K562 (cell line): ENCODE data around the gene IARS2. TPM values are rescaled to one million over a fixed set of nuclear protein-coding genes. Genes with fewer than 3 reads are reported as not detected.

Experiments used
- BHLHE40 ChIP-seq: IDR thresholded peaks from 2 replicates; pipeline ENCODE4 v1.6.1; 2011; ENCODE audit warnings: low read length, improper control_type of control experiment
- BRCA1 ChIP-seq, 2 experiments: fragments of 450-650 bp in 1 of 2; sonication (generic) in 1 of 2; formaldehyde crosslinking in 1 of 2; IDR thresholded peaks; 2 replicates each; pipeline versions ENCODE4 v1.5.0 to v1.6.1; 2017 to 2020; ENCODE audit warnings: mild to moderate bottlenecking in 1 of 2, missing genetic modification reagents in 1 of 2
- CTBP1 ChIP-seq: fragments of 450-650 bp; IDR thresholded peaks from 2 replicates; pipeline ENCODE4 v1.6.1; 2016; ENCODE audit warnings: borderline replicate concordance
- EGR1 ChIP-seq: fragments of 450-650 bp; conservative IDR thresholded peaks from 2 replicates; pipeline ENCODE4 v1.6.1; 2017; ENCODE audit warnings: mild to moderate bottlenecking
- EHMT2 ChIP-seq: fragments of 450-650 bp; IDR thresholded peaks from 2 replicates; pipeline ENCODE4 v1.6.1; 2018; ENCODE audit warnings: antibody characterized with exemption
- FOXK1 ChIP-seq: sonication (generic); formaldehyde crosslinking; IDR thresholded peaks from 2 replicates; pipeline ENCODE4 v1.8.0; 2022; ENCODE audit warnings: missing genetic modification reagents, mild to moderate bottlenecking, borderline replicate concordance
- GATA2 ChIP-seq: sonication (generic); formaldehyde crosslinking; IDR thresholded peaks from 2 replicates; pipeline ENCODE4 v1.4.0; 2020; ENCODE audit warnings: mild to moderate bottlenecking, missing genetic modification reagents
- KDM5B ChIP-seq: fragments of 200-600 bp; sonication (generic); IDR thresholded peaks from 2 replicates; pipeline ENCODE4 v1.6.1; 2012; ENCODE audit warnings: low read depth, mild to moderate bottlenecking, moderate library complexity, low read length, control low read depth, inconsistent platforms; ENCODE audit not compliant: insufficient replicate concordance
- L3MBTL2 ChIP-seq: fragments of 450-650 bp; IDR thresholded peaks from 2 replicates; pipeline ENCODE4 v1.6.1; 2016; ENCODE audit warnings: mild to moderate bottlenecking, moderate library complexity
- NCOA4 ChIP-seq: fragments of 450-650 bp; IDR thresholded peaks from 2 replicates; pipeline ENCODE4 v1.6.1; 2018; ENCODE audit warnings: mild to moderate bottlenecking; ENCODE audit not compliant: partially characterized antibody
- NR2C2 ChIP-seq, 2 experiments: fragments of 200-800 bp in 1 of 2; sonication (Bioruptor generic) in 1 of 2; sonication (generic) in 1 of 2; formaldehyde crosslinking in 1 of 2; IDR thresholded peaks; 2 replicates each; pipeline versions ENCODE4 v1.6.1 to v1.8.0; 2016 to 2022; ENCODE audit warnings: mild to moderate bottlenecking in 1 of 2, missing compliant biosample characterization in 1 of 2, missing genetic modification characterization in 1 of 2, missing genetic modification reagents in 1 of 2
- POLR2A ChIP-seq: fragments of 450-650 bp; conservative IDR thresholded peaks from 2 replicates; pipeline ENCODE4 v1.6.1; 2016
- POLR2G ChIP-seq: fragments of 200-400 bp; formaldehyde crosslinking; IDR thresholded peaks from 2 replicates; pipeline ENCODE4 v1.6.1; 2017; ENCODE audit warnings: low read depth, mild to moderate bottlenecking, antibody characterized with exemption, low read length, moderate library complexity
- RBBP5 ChIP-seq: fragments of 200-600 bp; sonication (generic); IDR thresholded peaks from 2 replicates; pipeline ENCODE4 v1.6.1; 2012; ENCODE audit warnings: borderline replicate concordance, mild to moderate bottlenecking, low read length, control low read depth, inconsistent platforms; ENCODE audit not compliant: insufficient read depth, poor library complexity, severe bottlenecking
- TAF1 ChIP-seq: IDR thresholded peaks from 2 replicates; pipeline ENCODE4 v1.6.1; 2011; ENCODE audit warnings: mild to moderate bottlenecking, low read length, moderate library complexity; ENCODE audit not compliant: insufficient read depth, control insufficient read depth, severe bottlenecking; ENCODE audit errors: extremely low read depth
- TEAD4 ChIP-seq, 2 experiments: sonication (generic) in 1 of 2; formaldehyde crosslinking in 1 of 2; IDR thresholded peaks; 2 replicates each; pipeline versions ENCODE4 v1.6.1 to v1.8.0; 2012 to 2022; ENCODE audit warnings: borderline replicate concordance in 1 of 2, inconsistent platforms in 1 of 2, low read length in 1 of 2, mild to moderate bottlenecking in 1 of 2, missing genetic modification reagents in 1 of 2
- YY1 ChIP-seq, 3 experiments: IDR thresholded peaks; 2 replicates each; pipeline ENCODE4 v1.6.1; 2011; ENCODE audit warnings: low read length in 2 of 3, mild to moderate bottlenecking in 2 of 3, moderate library complexity in 2 of 3, borderline replicate concordance in 1 of 3, control low read depth in 1 of 3, low read depth in 1 of 3; ENCODE audit not compliant: insufficient read depth in 3 of 3, insufficient replicate concordance in 2 of 3, control insufficient read depth in 1 of 3, insufficient read length in 1 of 3; ENCODE audit errors: extremely low read depth in 1 of 3
- ZEB2 ChIP-seq: fragments of 450-650 bp; IDR thresholded peaks from 2 replicates; pipeline ENCODE4 v1.6.1; 2016
- ZFP1 ChIP-seq: fragments of 450-650 bp; formaldehyde crosslinking; IDR thresholded peaks from 2 replicates; pipeline ENCODE4 v1.4.0; 2020; ENCODE audit warnings: mild to moderate bottlenecking, mixed read lengths
- ZNF76 ChIP-seq: fragments of 250-450 bp; sonication (Bioruptor Pico); IDR thresholded peaks from 2 replicates; pipeline ENCODE4 v1.4.0; 2020; ENCODE audit warnings: mild to moderate bottlenecking, moderate library complexity, borderline replicate concordance
- polyA plus RNA-seq, 8 experiments: library from polyadenylated mRNA; depleted of rRNA in 4 of 8; stranded (reverse) in 5 of 8; unstranded in 3 of 8; fragments of >200 nt; fragmentation: Nextera tagmentation in 2 of 8; fragmentation: Illumina TruSeq in 1 of 8; extraction: Ambion mirVana in 2 of 8; extraction: Trizol in 1 of 8; gene quantifications; 2 replicates each; pipeline versions ENCODE4 v1.2.1 to v1.2.3, GENCODE V29; 2011 to 2014; ENCODE audit warnings: inconsistent platforms in 1 of 8, missing spikeins in 1 of 8
- total RNA-seq, 7 experiments: library from RNA; depleted of rRNA in 6 of 7; stranded (reverse); fragments of >200 nt in 6 of 7; fragmentation: Illumina TruSeq in 2 of 7; extraction: Trizol in 2 of 7; gene quantifications; 2 replicates each; pipeline versions ENCODE4 v1.2.1 to v1.2.3, GENCODE V29; 2011 to 2021; ENCODE audit warnings: low replicate concordance in 1 of 7
- TF ChIP-seq, protein P1 (sequence below): sonication (generic); formaldehyde crosslinking; IDR thresholded peaks from 2 replicates; pipeline ENCODE4 v1.8.1; 2023; ENCODE audit warnings: mild to moderate bottlenecking, missing genetic modification reagents
- TF ChIP-seq, protein P2 (sequence below): fragments of 450-650 bp; IDR thresholded peaks from 2 replicates; pipeline ENCODE4 v1.6.1; 2016; ENCODE audit warnings: borderline replicate concordance

The IARS2 gene
- total and polyA plus RNA-seq, 9 of the 15 experiments (the other 6 are each of a cell fraction or from before 2014, with no cell fraction given), result 39.6 to 127 (median 93.8) TPM

DNA sequence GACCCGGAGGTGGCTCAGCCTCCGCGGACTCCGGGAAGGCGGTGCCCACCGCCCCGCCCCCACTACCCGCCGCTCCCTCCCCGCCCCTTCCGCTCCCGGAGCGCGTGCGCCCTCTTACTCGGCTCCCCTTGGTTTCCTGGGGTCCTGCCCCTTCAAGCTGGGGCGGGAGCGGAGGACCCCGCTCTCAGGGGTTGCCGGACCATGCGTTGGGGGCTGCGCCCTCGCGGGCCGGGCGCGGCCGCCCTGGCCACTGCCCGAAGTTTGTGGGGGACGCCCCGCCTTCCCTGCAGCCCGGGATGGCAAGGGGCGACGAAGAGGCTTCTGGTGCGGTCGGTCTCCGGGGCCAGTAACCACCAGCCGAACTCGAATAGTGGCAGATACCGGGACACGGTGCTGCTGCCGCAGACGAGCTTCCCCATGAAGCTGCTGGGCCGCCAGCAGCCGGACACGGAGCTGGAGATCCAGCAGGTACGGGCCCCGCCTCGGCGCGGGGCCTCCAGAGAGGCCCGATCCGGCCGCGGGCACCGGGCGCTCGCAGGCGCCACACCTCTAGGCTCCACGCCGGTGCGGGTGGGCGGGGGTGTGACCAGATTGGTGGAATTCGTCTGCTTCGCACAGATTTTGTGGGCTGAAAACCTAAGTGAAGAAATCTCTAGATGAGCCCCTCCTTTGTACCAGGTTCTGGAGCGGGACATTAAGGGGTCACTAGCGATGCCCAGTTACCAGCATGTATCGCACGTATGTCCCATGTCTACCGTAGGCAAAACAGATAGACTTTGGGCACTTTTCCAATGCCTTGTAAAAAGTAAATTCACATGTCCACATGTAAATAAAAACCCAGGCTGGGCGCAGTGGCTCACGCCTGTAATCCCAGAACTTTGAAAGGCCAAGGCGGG is at the start of gene IARS2 (continued):
- TF ChIP-seq NR2C2 (CRISPR knock-in tag; IDR thresholded peaks at IDR 0.05) (no peak), NR2C2 (tag; IDR thresholded peaks at IDR 0.05) (0 out of 2 replicates have a peak, but pooled peaks have one; percentile 37), GATA2 (CRISPR knock-in tag) (0 out of 2 replicates have a peak, but pooled peaks have one; percentile 34), FOXK1 (CRISPR knock-in tag) (peak; percentile 55; the same call in 1 of the 2 replicates), EGR1 (peak; percentile 39), L3MBTL2 (peak; percentile 25), CTBP1 (peak; percentile 72; the same call in 1 of the 2 replicates), ZNF76 (CRISPR knock-in tag) (no peak; the same call in 1 of the 2 replicates), BHLHE40 (no peak), TAF1 (peak; percentile 40), KDM5B (peak; percentile 68), POLR2A (peak; percentile 80), RBBP5 (peak; percentile 85), POLR2G (peak; percentile 84), YY1 (IDR thresholded peaks at IDR 0.05; ENCODE audit: borderline replicate concordance in 1 of 3, control insufficient read depth in 1 of 3, extremely low read depth in 1 of 3, insufficient read depth in 3 of 3, insufficient read length in 1 of 3, insufficient replicate concordance in 2 of 3, low read depth in 1 of 3, low read length in 2 of 3) (peak in 2 of 3 experiments; percentile 31 to 59), ZFP1 (CRISPR knock-in tag) (no peak), ZEB2 (peak; percentile 18; the same call in 1 of the 2 replicates), TEAD4 (IDR thresholded peaks at IDR 0.05; ENCODE audit: low read length) (no peak), TEAD4 (CRISPR knock-in tag; IDR thresholded peaks at IDR 0.05; ENCODE audit: borderline replicate concordance) (no peak), NCOA4 (no peak), BRCA1 (IDR thresholded peaks at IDR 0.05) (no peak), BRCA1 (CRISPR knock-in tag; IDR thresholded peaks at IDR 0.05) (no peak), EHMT2 (no peak)
- TF ChIP-seq, protein P1, sequence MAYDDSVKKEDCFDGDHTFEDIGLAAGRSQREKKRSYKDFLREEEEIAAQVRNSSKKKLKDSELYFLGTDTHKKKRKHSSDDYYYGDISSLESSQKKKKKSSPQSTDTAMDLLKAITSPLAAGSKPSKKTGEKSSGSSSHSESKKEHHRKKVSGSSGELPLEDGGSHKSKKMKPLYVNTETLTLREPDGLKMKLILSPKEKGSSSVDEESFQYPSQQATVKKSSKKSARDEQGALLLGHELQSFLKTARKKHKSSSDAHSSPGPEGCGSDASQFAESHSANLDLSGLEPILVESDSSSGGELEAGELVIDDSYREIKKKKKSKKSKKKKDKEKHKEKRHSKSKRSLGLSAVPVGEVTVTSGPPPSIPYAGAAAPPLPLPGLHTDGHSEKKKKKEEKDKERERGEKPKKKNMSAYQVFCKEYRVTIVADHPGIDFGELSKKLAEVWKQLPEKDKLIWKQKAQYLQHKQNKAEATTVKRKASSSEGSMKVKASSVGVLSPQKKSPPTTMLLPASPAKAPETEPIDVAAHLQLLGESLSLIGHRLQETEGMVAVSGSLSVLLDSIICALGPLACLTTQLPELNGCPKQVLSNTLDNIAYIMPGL, result 0 out of 2 replicates have a peak, but pooled peaks have one; percentile 63
- TF ChIP-seq, protein P2, sequence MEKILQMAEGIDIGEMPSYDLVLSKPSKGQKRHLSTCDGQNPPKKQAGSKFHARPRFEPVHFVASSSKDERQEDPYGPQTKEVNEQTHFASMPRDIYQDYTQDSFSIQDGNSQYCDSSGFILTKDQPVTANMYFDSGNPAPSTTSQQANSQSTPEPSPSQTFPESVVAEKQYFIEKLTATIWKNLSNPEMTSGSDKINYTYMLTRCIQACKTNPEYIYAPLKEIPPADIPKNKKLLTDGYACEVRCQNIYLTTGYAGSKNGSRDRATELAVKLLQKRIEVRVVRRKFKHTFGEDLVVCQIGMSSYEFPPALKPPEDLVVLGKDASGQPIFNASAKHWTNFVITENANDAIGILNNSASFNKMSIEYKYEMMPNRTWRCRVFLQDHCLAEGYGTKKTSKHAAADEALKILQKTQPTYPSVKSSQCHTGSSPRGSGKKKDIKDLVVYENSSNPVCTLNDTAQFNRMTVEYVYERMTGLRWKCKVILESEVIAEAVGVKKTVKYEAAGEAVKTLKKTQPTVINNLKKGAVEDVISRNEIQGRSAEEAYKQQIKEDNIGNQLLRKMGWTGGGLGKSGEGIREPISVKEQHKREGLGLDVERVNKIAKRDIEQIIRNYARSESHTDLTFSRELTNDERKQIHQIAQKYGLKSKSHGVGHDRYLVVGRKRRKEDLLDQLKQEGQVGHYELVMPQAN, result peak; percentile 87
